WTC11 (cell line): ENCODE data around the gene PNLIP. TPM values are rescaled to one million over a fixed set of nuclear protein-coding genes. Genes with fewer than 3 reads are reported as not detected.

Source experiments
- ATAC-seq: fragments of 200-7000 bp; cut with Tn5 transposase; 2 replicates; pipeline ENCODE4 v1.10.0; 2021; ENCODE audit warnings: mild to moderate bottlenecking, moderate library complexity
- CTCF ChIA-PET: fragments of 300-600 bp; sonication (Branson Sonifier 250); formaldehyde crosslinking; loops from one replicate; lab custom pipeline; 2021; ENCODE audit warnings: antibody characterized with exemption; lab: Charles Lee
- POLR2A ChIA-PET: fragments of 350-600 bp; sonication (Branson Sonifier 250); formaldehyde crosslinking; loops from one replicate; lab custom pipeline; 2021; ENCODE audit warnings: antibody characterized with exemption; lab: Charles Lee
- DNase-seq: peaks from one replicate; pipeline ENCODE4 v3.0.0; 2021; ENCODE audit warnings: low spot score
- H3K27ac Mint-ChIP-seq: 2 replicates; pipeline ENCODE4 v1.8.0; 2021; ENCODE audit warnings: mixed read lengths
- H3K27me3 Mint-ChIP-seq: 2 replicates; pipeline ENCODE4 v1.8.0; 2021; ENCODE audit warnings: low read depth, mild to moderate bottlenecking, moderate library complexity, mixed read lengths
- H3K36me3 Mint-ChIP-seq: 2 replicates; pipeline ENCODE4 v1.8.0; 2021; ENCODE audit warnings: mixed read lengths
- H3K4me1 Mint-ChIP-seq: 2 replicates; pipeline ENCODE4 v1.8.0; 2022; ENCODE audit warnings: mixed read lengths
- H3K4me3 Mint-ChIP-seq: 2 replicates; pipeline ENCODE4 v1.8.0; 2021; ENCODE audit warnings: mild to moderate bottlenecking, moderate library complexity, mixed read lengths
- H3K9me3 Mint-ChIP-seq: 2 replicates; pipeline ENCODE4 v1.8.0; 2021; ENCODE audit warnings: mixed read lengths
- ARID4B ChIP-seq: sonication (generic); formaldehyde crosslinking; IDR thresholded peaks from 2 replicates; pipeline ENCODE4 v1.8.0; 2023; ENCODE audit warnings: missing genetic modification reagents, mild to moderate bottlenecking, borderline replicate concordance
- ATF1 ChIP-seq: sonication (generic); formaldehyde crosslinking; IDR thresholded peaks from 2 replicates; pipeline ENCODE4 v1.8.1; 2023; ENCODE audit warnings: mild to moderate bottlenecking, moderate library complexity, missing genetic modification reagents
- ATF2 ChIP-seq: sonication (generic); formaldehyde crosslinking; IDR thresholded peaks from 2 replicates; pipeline ENCODE4 v1.8.1; 2022; ENCODE audit warnings: low read depth, missing genetic modification reagents, borderline replicate concordance
- ERG ChIP-seq: fragments of 250-450 bp; sonication (Bioruptor Pico); IDR thresholded peaks from 2 replicates; pipeline ENCODE4 v1.8.0; 2021; ENCODE audit warnings: mild to moderate bottlenecking
- PRRX2 ChIP-seq: fragments of 250-450 bp; sonication (Bioruptor Pico); IDR thresholded peaks from 2 replicates; pipeline ENCODE4 v1.8.0; 2021; ENCODE audit warnings: mild to moderate bottlenecking
- TCF7 ChIP-seq: sonication (generic); formaldehyde crosslinking; IDR thresholded peaks from 2 replicates; pipeline ENCODE4 v1.8.0; 2022; ENCODE audit warnings: mild to moderate bottlenecking, low read depth, missing genetic modification reagents, moderate library complexity
- TP53 ChIP-seq: sonication (generic); formaldehyde crosslinking; IDR thresholded peaks from 2 replicates; pipeline ENCODE4 v1.8.1; 2023; ENCODE audit warnings: mild to moderate bottlenecking, missing genetic modification reagents
- ZNF219 ChIP-seq: sonication (generic); formaldehyde crosslinking; IDR thresholded peaks from 2 replicates; pipeline ENCODE4 v1.8.0; 2023; ENCODE audit warnings: missing genetic modification reagents, mild to moderate bottlenecking, borderline replicate concordance
- ZNF416 ChIP-seq: fragments of 250-450 bp; sonication (Bioruptor Pico); IDR thresholded peaks from 2 replicates; pipeline ENCODE4 v1.9.0; 2021; ENCODE audit warnings: mild to moderate bottlenecking, inconsistent platforms
- ZSCAN18 ChIP-seq: fragments of 250-450 bp; sonication (Bioruptor Pico); IDR thresholded peaks from 2 replicates; pipeline ENCODE4 v2.1.2; 2022; ENCODE audit warnings: mild to moderate bottlenecking, moderate library complexity
- total RNA-seq: library from RNA; stranded (reverse); gene quantifications from 3 replicates; pipeline ENCODE4 v1.2.3, GENCODE V29; 2021
- TF ChIP-seq, protein P1 (sequence below): sonication (generic); formaldehyde crosslinking; IDR thresholded peaks from 2 replicates; pipeline ENCODE4 v1.8.0; 2022; ENCODE audit warnings: missing genetic modification reagents
- TF ChIP-seq, protein P2 (sequence below): sonication (generic); formaldehyde crosslinking; IDR thresholded peaks from 2 replicates; pipeline ENCODE4 v1.8.1; 2022; ENCODE audit warnings: mild to moderate bottlenecking, missing genetic modification reagents, moderate library complexity, borderline replicate concordance
- TF ChIP-seq, protein P3 (sequence below): sonication (generic); formaldehyde crosslinking; IDR thresholded peaks from 2 replicates; pipeline ENCODE4 v1.8.0; 2022; ENCODE audit warnings: mild to moderate bottlenecking, missing genetic modification reagents

Gene PNLIP
- total RNA-seq, 1 experiment from 2014 or later, result 1.6 TPM

GRCh38 chr10:116553378-116553980 is 7.7 kb downstream of the PNLIP start:
- ChIA-PET POLR2A (no interaction called here), CTCF (no interaction called here)
- no peak overlapping the region for H3K4me3 Mint-ChIP-seq
- peaks cover 21% of the 10 kb centered on the region for H3K4me1 Mint-ChIP-seq
- peaks cover under 1% of the 10 kb centered on the region; the same call in 1 of the 2 replicates for H3K9me3 Mint-ChIP-seq
- DNase-seq (no peak), ATAC-seq (no peak)
- H3K36me3 Mint-ChIP-seq, result no peaks in the 10 kb centered on the region
- H3K27ac Mint-ChIP-seq, result no peak overlapping the region
- H3K27me3 Mint-ChIP-seq, result no peaks in the 10 kb centered on the region
- TF ChIP-seq ZSCAN18 (CRISPR knock-in tag) (no peak), ZNF219 (no peak), ATF2 (CRISPR knock-in tag) (no peak), ZNF416 (CRISPR knock-in tag) (no peak), ARID4B (no peak), TP53 (CRISPR knock-in tag) (no peak), TCF7 (CRISPR knock-in tag) (no peak), PRRX2 (CRISPR knock-in tag) (no peak), ATF1 (no peak), ERG (CRISPR knock-in tag) (no peak)
- TF ChIP-seq, protein P1, sequence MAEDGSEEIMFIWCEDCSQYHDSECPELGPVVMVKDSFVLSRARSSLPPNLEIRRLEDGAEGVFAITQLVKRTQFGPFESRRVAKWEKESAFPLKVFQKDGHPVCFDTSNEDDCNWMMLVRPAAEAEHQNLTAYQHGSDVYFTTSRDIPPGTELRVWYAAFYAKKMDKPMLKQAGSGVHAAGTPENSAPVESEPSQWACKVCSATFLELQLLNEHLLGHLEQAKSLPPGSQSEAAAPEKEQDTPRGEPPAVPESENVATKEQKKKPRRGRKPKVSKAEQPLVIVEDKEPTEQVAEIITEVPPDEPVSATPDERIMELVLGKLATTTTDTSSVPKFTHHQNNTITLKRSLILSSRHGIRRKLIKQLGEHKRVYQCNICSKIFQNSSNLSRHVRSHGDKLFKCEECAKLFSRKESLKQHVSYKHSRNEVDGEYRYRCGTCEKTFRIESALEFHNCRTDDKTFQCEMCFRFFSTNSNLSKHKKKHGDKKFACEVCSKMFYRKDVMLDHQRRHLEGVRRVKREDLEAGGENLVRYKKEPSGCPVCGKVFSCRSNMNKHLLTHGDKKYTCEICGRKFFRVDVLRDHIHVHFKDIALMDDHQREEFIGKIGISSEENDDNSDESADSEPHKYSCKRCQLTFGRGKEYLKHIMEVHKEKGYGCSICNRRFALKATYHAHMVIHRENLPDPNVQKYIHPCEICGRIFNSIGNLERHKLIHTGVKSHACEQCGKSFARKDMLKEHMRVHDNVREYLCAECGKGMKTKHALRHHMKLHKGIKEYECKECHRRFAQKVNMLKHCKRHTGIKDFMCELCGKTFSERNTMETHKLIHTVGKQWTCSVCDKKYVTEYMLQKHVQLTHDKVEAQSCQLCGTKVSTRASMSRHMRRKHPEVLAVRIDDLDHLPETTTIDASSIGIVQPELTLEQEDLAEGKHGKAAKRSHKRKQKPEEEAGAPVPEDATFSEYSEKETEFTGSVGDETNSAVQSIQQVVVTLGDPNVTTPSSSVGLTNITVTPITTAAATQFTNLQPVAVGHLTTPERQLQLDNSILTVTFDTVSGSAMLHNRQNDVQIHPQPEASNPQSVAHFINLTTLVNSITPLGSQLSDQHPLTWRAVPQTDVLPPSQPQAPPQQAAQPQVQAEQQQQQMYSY (CRISPR knock-in tag), result no peak
- TF ChIP-seq, protein P2, sequence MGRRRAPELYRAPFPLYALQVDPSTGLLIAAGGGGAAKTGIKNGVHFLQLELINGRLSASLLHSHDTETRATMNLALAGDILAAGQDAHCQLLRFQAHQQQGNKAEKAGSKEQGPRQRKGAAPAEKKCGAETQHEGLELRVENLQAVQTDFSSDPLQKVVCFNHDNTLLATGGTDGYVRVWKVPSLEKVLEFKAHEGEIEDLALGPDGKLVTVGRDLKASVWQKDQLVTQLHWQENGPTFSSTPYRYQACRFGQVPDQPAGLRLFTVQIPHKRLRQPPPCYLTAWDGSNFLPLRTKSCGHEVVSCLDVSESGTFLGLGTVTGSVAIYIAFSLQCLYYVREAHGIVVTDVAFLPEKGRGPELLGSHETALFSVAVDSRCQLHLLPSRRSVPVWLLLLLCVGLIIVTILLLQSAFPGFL (CRISPR knock-in tag), result no peak
- TF ChIP-seq, protein P3, sequence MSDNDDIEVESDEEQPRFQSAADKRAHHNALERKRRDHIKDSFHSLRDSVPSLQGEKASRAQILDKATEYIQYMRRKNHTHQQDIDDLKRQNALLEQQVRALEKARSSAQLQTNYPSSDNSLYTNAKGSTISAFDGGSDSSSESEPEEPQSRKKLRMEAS (CRISPR knock-in tag), result no peak
